SK-N-SH (cell line): ENCODE data around the gene MIDN.

Experiments
- CHD2 ChIP-seq: fragments of 150-350 bp; IDR thresholded peaks from 2 replicates; pipeline ENCODE4 v1.6.1; 2018; ENCODE audit warnings: low read length; ENCODE audit not compliant: partially characterized antibody
- CTCF ChIP-seq: fragments of 200-600 bp; sonication (generic); IDR thresholded peaks from 2 replicates; pipeline ENCODE4 v1.6.1; 2017; ENCODE audit warnings: antibody characterized with exemption, mild to moderate bottlenecking, moderate library complexity
- EZH2phosphoT487 ChIP-seq: fragments of 200-600 bp; sonication (generic); IDR thresholded peaks from 2 replicates; pipeline ENCODE4 v1.6.1; 2017; ENCODE audit warnings: low read depth, mixed run types, mild to moderate bottlenecking, antibody characterized with exemption, moderate library complexity, borderline replicate concordance
- GATA2 ChIP-seq: sonication (generic); formaldehyde crosslinking; IDR thresholded peaks from 2 replicates; pipeline ENCODE4 v1.5.0; 2020; ENCODE audit warnings: mild to moderate bottlenecking, missing genetic modification reagents
- NFIC ChIP-seq: IDR thresholded peaks from 2 replicates; pipeline ENCODE4 v1.4.0; 2012; ENCODE audit warnings: borderline replicate concordance
- RAD21 ChIP-seq: IDR thresholded peaks from 2 replicates; pipeline ENCODE4 v1.6.1; 2012; ENCODE audit warnings: mild to moderate bottlenecking, low read length
- RCOR1 ChIP-seq: fragments of 150-350 bp; IDR thresholded peaks from 2 replicates; pipeline ENCODE4 v1.6.1; 2017; ENCODE audit warnings: antibody characterized with exemption, low read length
- RXRA ChIP-seq: IDR thresholded peaks from 2 replicates; pipeline ENCODE4 v1.4.0; 2012; ENCODE audit warnings: low read depth, mild to moderate bottlenecking, borderline replicate concordance
- TF ChIP-seq, protein P1 (sequence below): IDR thresholded peaks from 2 replicates; pipeline ENCODE4 v1.4.0; 2012; ENCODE audit warnings: low read depth, borderline replicate concordance
- TF ChIP-seq, protein P2 (sequence below): fragments of 150-350 bp; IDR thresholded peaks from 2 replicates; pipeline ENCODE4 v1.6.1; 2016; ENCODE audit warnings: mild to moderate bottlenecking, low read depth, low read length
- TF ChIP-seq, protein P3 (sequence below): IDR thresholded peaks from 2 replicates; pipeline ENCODE4 v1.4.0; 2012; ENCODE audit warnings: low read depth

- no peak for TF ChIP-seq GATA2
- TF ChIP-seq EZH2phosphoT487: no peak
- no peak for TF ChIP-seq CTCF
- no peak for TF ChIP-seq RAD21
- TF ChIP-seq, protein P1, sequence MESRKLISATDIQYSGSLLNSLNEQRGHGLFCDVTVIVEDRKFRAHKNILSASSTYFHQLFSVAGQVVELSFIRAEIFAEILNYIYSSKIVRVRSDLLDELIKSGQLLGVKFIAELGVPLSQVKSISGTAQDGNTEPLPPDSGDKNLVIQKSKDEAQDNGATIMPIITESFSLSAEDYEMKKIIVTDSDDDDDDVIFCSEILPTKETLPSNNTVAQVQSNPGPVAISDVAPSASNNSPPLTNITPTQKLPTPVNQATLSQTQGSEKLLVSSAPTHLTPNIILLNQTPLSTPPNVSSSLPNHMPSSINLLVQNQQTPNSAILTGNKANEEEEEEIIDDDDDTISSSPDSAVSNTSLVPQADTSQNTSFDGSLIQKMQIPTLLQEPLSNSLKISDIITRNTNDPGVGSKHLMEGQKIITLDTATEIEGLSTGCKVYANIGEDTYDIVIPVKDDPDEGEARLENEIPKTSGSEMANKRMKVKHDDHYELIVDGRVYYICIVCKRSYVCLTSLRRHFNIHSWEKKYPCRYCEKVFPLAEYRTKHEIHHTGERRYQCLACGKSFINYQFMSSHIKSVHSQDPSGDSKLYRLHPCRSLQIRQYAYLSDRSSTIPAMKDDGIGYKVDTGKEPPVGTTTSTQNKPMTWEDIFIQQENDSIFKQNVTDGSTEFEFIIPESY: no peak
- TF ChIP-seq, protein P2, sequence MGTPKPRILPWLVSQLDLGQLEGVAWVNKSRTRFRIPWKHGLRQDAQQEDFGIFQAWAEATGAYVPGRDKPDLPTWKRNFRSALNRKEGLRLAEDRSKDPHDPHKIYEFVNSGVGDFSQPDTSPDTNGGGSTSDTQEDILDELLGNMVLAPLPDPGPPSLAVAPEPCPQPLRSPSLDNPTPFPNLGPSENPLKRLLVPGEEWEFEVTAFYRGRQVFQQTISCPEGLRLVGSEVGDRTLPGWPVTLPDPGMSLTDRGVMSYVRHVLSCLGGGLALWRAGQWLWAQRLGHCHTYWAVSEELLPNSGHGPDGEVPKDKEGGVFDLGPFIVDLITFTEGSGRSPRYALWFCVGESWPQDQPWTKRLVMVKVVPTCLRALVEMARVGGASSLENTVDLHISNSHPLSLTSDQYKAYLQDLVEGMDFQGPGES: no peak
- TF ChIP-seq RCOR1: no peak
- TF ChIP-seq NFIC: no peak
- TF ChIP-seq RXRA: no peak
- TF ChIP-seq, protein P3, sequence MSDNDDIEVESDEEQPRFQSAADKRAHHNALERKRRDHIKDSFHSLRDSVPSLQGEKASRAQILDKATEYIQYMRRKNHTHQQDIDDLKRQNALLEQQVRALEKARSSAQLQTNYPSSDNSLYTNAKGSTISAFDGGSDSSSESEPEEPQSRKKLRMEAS: no peak
- no peak for TF ChIP-seq CHD2
Observed at GRCh38 chr19:1276628-1277022, 28.2 kb downstream of the MIDN start.
